ENCODE data around the gene SACS. TPM values are rescaled to one million over a fixed set of nuclear protein-coding genes. Genes with fewer than 3 reads are reported as not detected.

The SACS gene
- total RNA-seq, 4 donors from 2014 or later, result 60.8 to 77.5 (median 65.4) TPM

- no peak for ATAC-seq
- TF ChIP-seq POLR2AphosphoS5 (IDR thresholded peaks at IDR 0.05), result no peak
- TF ChIP-seq EP300 (IDR thresholded peaks at IDR 0.05), result no peak
- no peak for TF ChIP-seq POLR2A (IDR thresholded peaks at IDR 0.05)
- TF ChIP-seq CTCF (IDR thresholded peaks at IDR 0.05), result no peak
- no peak overlapping the region for H3K27ac ChIP-seq
Observed at GRCh38 chr13:23399347-23399746, 34.2 kb downstream of the SACS start.

GRCh38 chr13:23394821-23395220, 38.7 kb downstream of the SACS start:
- no peaks in the 10 kb centered on the region for H3K27me3 ChIP-seq
- H3K36me3 ChIP-seq, result no peaks in the 10 kb centered on the region
- H3K9me3 ChIP-seq, result no peaks in the 10 kb centered on the region
- H3K4me1 ChIP-seq, result no peaks in the 10 kb centered on the region
- 91 to 100% methylated on average over 2 to 4 of the region's 4 CpGs for WGBS, 2 donors (ENCODE audit: low coverage in 1 of 2)
- ATAC-seq, result peak; percentile 28
- H3K27ac ChIP-seq, result no peak overlapping the region
- TF ChIP-seq EP300 (IDR thresholded peaks at IDR 0.05) (no peak), CTCF (IDR thresholded peaks at IDR 0.05) (no peak), POLR2A (IDR thresholded peaks at IDR 0.05) (no peak), POLR2AphosphoS5 (IDR thresholded peaks at IDR 0.05) (no peak)
- H3K4me3 ChIP-seq, result no peak overlapping the region

More at GRCh38 chr13:23399347-23399746, 34.2 kb downstream of the SACS start:
- Histone ChIP-seq H3K4me3 (no peak overlapping the region), H3K9me3 (no peaks in the 10 kb centered on the region), H3K4me1 (no peaks in the 10 kb centered on the region), H3K36me3 (no peaks in the 10 kb centered on the region), H3K27me3 (no peaks in the 10 kb centered on the region)
- 82% methylated on average over 6 of the region's 6 CpGs; no CpG with 5 or more reads in 1 of the 2 donors for WGBS, 2 donors (ENCODE audit: low coverage in 1 of 2)

- no peaks in the 10 kb centered on the region for H3K9me3 ChIP-seq
- no peak for ATAC-seq
- no peak for TF ChIP-seq POLR2AphosphoS5 (IDR thresholded peaks at IDR 0.05)
- no peak for TF ChIP-seq CTCF (IDR thresholded peaks at IDR 0.05)
- no peak for TF ChIP-seq POLR2A (IDR thresholded peaks at IDR 0.05)
- TF ChIP-seq EP300 (IDR thresholded peaks at IDR 0.05), result no peak
- no peaks in the 10 kb centered on the region for H3K4me1 ChIP-seq
- H3K36me3 ChIP-seq, result no peaks in the 10 kb centered on the region
- H3K4me3 ChIP-seq, result no peak overlapping the region
- no peaks in the 10 kb centered on the region for H3K27me3 ChIP-seq
- no peak overlapping the region for H3K27ac ChIP-seq
- 88 to 92% methylated on average over 8 of the region's 9 CpGs for WGBS, 2 donors (ENCODE audit: low coverage in 1 of 2)
Observed at GRCh38 chr13:23392925-23393645, 40.4 kb downstream of the SACS start.

GRCh38 chr13:23392313-23392712, 41.2 kb downstream of the SACS start:
- no peaks in the 10 kb centered on the region for H3K4me1 ChIP-seq
- no peak for ATAC-seq
- H3K27me3 ChIP-seq, result no peaks in the 10 kb centered on the region
- no peaks in the 10 kb centered on the region for H3K36me3 ChIP-seq
- H3K9me3 ChIP-seq, result no peaks in the 10 kb centered on the region
- no peak overlapping the region for H3K27ac ChIP-seq
- H3K4me3 ChIP-seq, result no peak overlapping the region
- TF ChIP-seq CTCF (IDR thresholded peaks at IDR 0.05) (no peak), POLR2AphosphoS5 (IDR thresholded peaks at IDR 0.05) (no peak), EP300 (IDR thresholded peaks at IDR 0.05) (no peak), POLR2A (IDR thresholded peaks at IDR 0.05) (no peak)
- WGBS, 2 donors (ENCODE audit: low coverage in 1 of 2), result 67 to 74% methylated on average over 3 of the region's 3 CpGs

GRCh38 chr13:23391752-23392151, 41.8 kb downstream of the SACS start:
- Histone ChIP-seq H3K27ac (no peak overlapping the region), H3K4me1 (no peaks in the 10 kb centered on the region), H3K4me3 (no peak overlapping the region), H3K9me3 (no peaks in the 10 kb centered on the region), H3K36me3 (no peaks in the 10 kb centered on the region), H3K27me3 (no peaks in the 10 kb centered on the region)
- WGBS, 2 donors (ENCODE audit: low coverage in 1 of 2), result 70 to 80% methylated on average over 1 to 5 of the region's 6 CpGs
- no peak for TF ChIP-seq POLR2AphosphoS5 (IDR thresholded peaks at IDR 0.05)
- TF ChIP-seq EP300 (IDR thresholded peaks at IDR 0.05), result no peak
- no peak for TF ChIP-seq CTCF (IDR thresholded peaks at IDR 0.05)
- TF ChIP-seq POLR2A (IDR thresholded peaks at IDR 0.05), result no peak
- ATAC-seq, result no peak

All from gastroesophageal sphincter (tissue), 4 donors.